Measurements from ENCODE around the gene CAMTA1. TPM values are rescaled to one million over a fixed set of nuclear protein-coding genes. Genes with fewer than 3 reads are reported as not detected.

The CAMTA1 gene
- total RNA-seq, 2 donors from 2014 or later, result 109 to 128 TPM

GRCh38 chr1:6775261-6776043, 9.8 kb upstream of the CAMTA1 start:
- ATAC-seq, result no peak
- intact Hi-C loops (cut with DNase I), result no loop called here
- DNase-seq, result no peak

- DNase-seq (no peak), ATAC-seq (no peak)
- intact Hi-C loops (cut with DNase I), result no loop called here
Observed at GRCh38 chr1:6776389-6776788, 8.9 kb upstream of the CAMTA1 start.

- intact Hi-C loops (cut with DNase I), result no loop called here
- ATAC-seq (no peak), DNase-seq (no peak)
Observed at GRCh38 chr1:6776895-6777294, 8.4 kb upstream of the CAMTA1 start.

GRCh38 chr1:6777813-6778212, 7.4 kb upstream of the CAMTA1 start:
- intact Hi-C loops (cut with DNase I), result no loop called here
- no peak for ATAC-seq
- DNase-seq, result no peak

GRCh38 chr1:6779089-6779805, 6.0 kb upstream of the CAMTA1 start:
- ATAC-seq, result no peak
- DNase-seq, result no peak
- intact Hi-C loops (cut with DNase I), result no loop called here

- intact Hi-C loops (cut with DNase I), result loop anchor here in 1 of 2 donors (10.0 kb wide), 1 partner anchor 57 kb away; no protein-coding TSS in a partner anchor
- DNase-seq, result no peak
- ATAC-seq, result no peak
Observed at GRCh38 chr1:6782151-6782550, 3.1 kb upstream of the CAMTA1 start.

GRCh38 chr1:6783221-6783620, 2.0 kb upstream of the CAMTA1 start:
- no peak for ATAC-seq
- DNase-seq, result no peak
- intact Hi-C loops (cut with DNase I), result loop anchor here in 1 of 2 donors (10.0 kb wide), 1 partner anchor 58 kb away; no protein-coding TSS in a partner anchor

- intact Hi-C loops (cut with DNase I), result loop anchor here in 1 of 2 donors (10.0 kb wide), 1 partner anchor 59 kb away; no protein-coding TSS in a partner anchor
- DNase-seq (no peak), ATAC-seq (peak in 1 of 2 donors; percentile 2)
Observed at GRCh38 chr1:6783936-6784559, 1.2 kb upstream of the CAMTA1 start.

GRCh38 chr1:6784560-6785317, 515 bp upstream of the CAMTA1 start:
- intact Hi-C loops (cut with DNase I), result loop anchor here in 1 of 2 donors (10.0 kb wide), 1 partner anchor 60 kb away; no protein-coding TSS in a partner anchor
- DNase-seq (peak; percentile 100), ATAC-seq (peak; percentile 91 to 95)

- peak; percentile 48 for DNase-seq
- intact Hi-C loops (cut with DNase I), result loop anchor here in 1 of 2 donors (10.0 kb wide), 1 partner anchor 61 kb away; no protein-coding TSS in a partner anchor
- ATAC-seq, result peak in 1 of 2 donors; percentile 3
Observed at GRCh38 chr1:6785728-6786505, 663 bp downstream of the CAMTA1 start.

GRCh38 chr1:6788946-6789345, 3.7 kb downstream of the CAMTA1 start:
- DNase-seq (no peak), ATAC-seq (no peak)
- intact Hi-C loops (cut with DNase I), result loop anchor here in 1 of 2 donors (10.0 kb wide), 1 partner anchor 64 kb away; no protein-coding TSS in a partner anchor

GRCh38 chr1:6790146-6790545, 4.9 kb downstream of the CAMTA1 start:
- intact Hi-C loops (cut with DNase I), result loop anchor here in 1 of 2 donors (5.0 to 10.0 kb wide), 3 partner anchors 97 to 415 kb away; no protein-coding TSS in a partner anchor
- no peak for ATAC-seq

GRCh38 chr1:6794164-6794563, 8.9 kb downstream of the CAMTA1 start:
- ATAC-seq (no peak), DNase-seq (no peak)
- intact Hi-C loops (cut with DNase I), result loop anchor here in 1 of 2 donors (5.0 to 10.0 kb wide), 3 partner anchors 93 to 411 kb away; no protein-coding TSS in a partner anchor

More at GRCh38 chr1:6790146-6790545, 4.9 kb downstream of the CAMTA1 start:
- no peak for DNase-seq

- no peak for DNase-seq
- intact Hi-C loops (cut with DNase I), result loop anchor here in 1 of 2 donors (10.0 kb wide), 1 partner anchor 410 kb away; no protein-coding TSS in a partner anchor
- no peak for ATAC-seq
Observed at GRCh38 chr1:6795203-6795602, 9.9 kb downstream of the CAMTA1 start.

GRCh38 chr1:6795661-6796060, 10.4 kb downstream of the CAMTA1 start:
- intact Hi-C loops (cut with DNase I), result loop anchor here in 1 of 2 donors (10.0 kb wide), 1 partner anchor 409 kb away; no protein-coding TSS in a partner anchor
- ATAC-seq, result peak in 1 of 2 donors; percentile 32
- no peak for DNase-seq

GRCh38 chr1:6796095-6796494, 10.8 kb downstream of the CAMTA1 start:
- intact Hi-C loops (cut with DNase I), result loop anchor here in 1 of 2 donors (10.0 kb wide), 1 partner anchor 409 kb away; no protein-coding TSS in a partner anchor
- DNase-seq, result no peak
- ATAC-seq, result peak in 1 of 2 donors; percentile 17

GRCh38 chr1:6799499-6799898, 14.2 kb downstream of the CAMTA1 start:
- DNase-seq (no peak), ATAC-seq (no peak)
- intact Hi-C loops (cut with DNase I), result loop anchor here in 1 of 2 donors (10.0 kb wide), 1 partner anchor 405 kb away; no protein-coding TSS in a partner anchor
